H54 (cell line): ENCODE measurements around the gene NTM.

ENCODE experiments used
- DNase-seq: peaks from one replicate; pipeline ENCODE4 v3.0.0; 2011; ENCODE audit warnings: low spot score, mixed read lengths; ENCODE audit not compliant: insufficient read length
- FAIRE-seq: peaks from 3 replicates; lab custom pipeline; 2011; peaks lifted over from hg19 to GRCh38; lab: Jason Lieb, UNC
- POLR2A ChIP-seq: IDR thresholded peaks from 2 replicates; pipeline ENCODE4 v1.6.1; 2011; ENCODE audit warnings: low read depth, mild to moderate bottlenecking, low read length

Gene NTM

GRCh38 chr11:131923309-131923708, 552.9 kb downstream of the NTM start:
- TF ChIP-seq POLR2A: no peak
- DNase-seq (no peak), FAIRE-seq (no peak)

GRCh38 chr11:131924001-131924400, 553.6 kb downstream of the NTM start:
- no peak for DNase-seq
- no peak for FAIRE-seq
- no peak for TF ChIP-seq POLR2A

GRCh38 chr11:131924457-131925201, 554.2 kb downstream of the NTM start:
- no peak for TF ChIP-seq POLR2A
- FAIRE-seq (no peak), DNase-seq (no peak)

GRCh38 chr11:131925829-131926228, 555.4 kb downstream of the NTM start:
- no peak for TF ChIP-seq POLR2A
- DNase-seq: no peak
- FAIRE-seq: no peak

GRCh38 chr11:131928992-131929391, 558.6 kb downstream of the NTM start:
- FAIRE-seq (no peak), DNase-seq (no peak)

GRCh38 chr11:131932584-131933325, 562.3 kb downstream of the NTM start:
- no peak for TF ChIP-seq POLR2A
- DNase-seq (no peak), FAIRE-seq (no peak)

More at GRCh38 chr11:131928992-131929391, 558.6 kb downstream of the NTM start:
- TF ChIP-seq POLR2A: no peak

- no peak for FAIRE-seq
- no peak for TF ChIP-seq POLR2A
- no peak for DNase-seq
These were observed 563.6 kb downstream of the NTM start for GRCh38 chr11:131934006-131934405.

GRCh38 chr11:131938351-131938751, 567.9 kb downstream of the NTM start:
- no peak for FAIRE-seq
- TF ChIP-seq POLR2A: no peak

GRCh38 chr11:131940126-131940525, 569.7 kb downstream of the NTM start:
- TF ChIP-seq POLR2A: no peak
- no peak for FAIRE-seq
- DNase-seq: no peak

More at GRCh38 chr11:131938351-131938751, 567.9 kb downstream of the NTM start:
- no peak for DNase-seq

- FAIRE-seq: no peak
- no peak for DNase-seq
- TF ChIP-seq POLR2A: no peak
These were observed 572.5 kb downstream of the NTM start for GRCh38 chr11:131942878-131943277.

- no peak for TF ChIP-seq POLR2A
- no peak for DNase-seq
- no peak for FAIRE-seq
These were observed 572.9 kb downstream of the NTM start for GRCh38 chr11:131943295-131943694.

- DNase-seq (no peak), FAIRE-seq (no peak)
- no peak for TF ChIP-seq POLR2A
These were observed 574.3 kb downstream of the NTM start for GRCh38 chr11:131944736-131945135.

GRCh38 chr11:131945706-131946105, 575.3 kb downstream of the NTM start:
- FAIRE-seq (no peak), DNase-seq (no peak)
- no peak for TF ChIP-seq POLR2A

GRCh38 chr11:131947511-131947910, 577.1 kb downstream of the NTM start:
- TF ChIP-seq POLR2A: no peak
- FAIRE-seq (no peak), DNase-seq (no peak)
